NK-92 (cell line): ENCODE data around the gene PITHD1.
"Not testable (repeated sequence)": the region's sequence is repeated elsewhere in the genome, so short reads cannot be mapped to it uniquely, and the experiment has no call there.

Experiments
- DNase-seq: peaks from one replicate; lab custom pipeline; 2025; ENCODE audit not compliant: unreplicated experiment; lab: John Stamatoyannopoulos, UW

Gene PITHD1

GRCh38 chr1:23772854-23773242 is 5.4 kb upstream of the PITHD1 start:
- DNase-seq: no peak

- no peak for DNase-seq
Observed at GRCh38 chr1:23774174-23774880, 3.9 kb upstream of the PITHD1 start.

GRCh38 chr1:23776217-23776616 is 2.0 kb upstream of the PITHD1 start:
- no peak for DNase-seq

GRCh38 chr1:23779826-23780371 is 1.7 kb downstream of the PITHD1 start:
- DNase-seq: no peak

GRCh38 chr1:23783141-23783540 is 4.9 kb downstream of the PITHD1 start:
- not testable (repeated sequence) for DNase-seq

GRCh38 chr1:23784846-23785245 is 6.6 kb downstream of the PITHD1 start:
- no peak for DNase-seq

- DNase-seq: no peak
Observed at GRCh38 chr1:23787701-23788100, 9.5 kb downstream of the PITHD1 start.

GRCh38 chr1:23788695-23789094 is 10.5 kb downstream of the PITHD1 start:
- no peak for DNase-seq

GRCh38 chr1:23790696-23791515 is 12.7 kb downstream of the PITHD1 start, which contains the start of gene LYPLA2:
TSS of gene LYPLA2 (plus strand) at chr1:23791145. CDS start at chr1:23792683, 1,538 bp downstream.
- no peak for DNase-seq

GRCh38 chr1:23791516-23792047 is 13.4 kb downstream of the PITHD1 start:
- no peak for DNase-seq

GRCh38 chr1:23792151-23792945 is 14.1 kb downstream of the PITHD1 start:
- no peak for DNase-seq

GRCh38 chr1:23793018-23793781 is 15.0 kb downstream of the PITHD1 start:
- no peak for DNase-seq

GRCh38 chr1:23793861-23794731 is 15.9 kb downstream of the PITHD1 start:
- no peak for DNase-seq

GRCh38 chr1:23794732-23795182 is 16.5 kb downstream of the PITHD1 start:
- DNase-seq: not testable (repeated sequence)

GRCh38 chr1:23795676-23796465 is 17.7 kb downstream of the PITHD1 start:
- no peak for DNase-seq

- no peak for DNase-seq
Observed at GRCh38 chr1:23796466-23797271, 18.5 kb downstream of the PITHD1 start.
